GM21360 (cell line): Measurements from ENCODE around the gene PAX5.

Experiments
- ATAC-seq: cut with Tn5 transposase; IDR thresholded peaks from one replicate; pipeline ENCODE4 v1.9.1; 2021; ENCODE audit warnings: mild to moderate bottlenecking, moderate library complexity; ENCODE audit not compliant: unreplicated experiment

The PAX5 gene

GRCh38 chr9:36962691-36963090, 71.4 kb downstream of the PAX5 start:
- ATAC-seq, result no peak

- no peak for ATAC-seq
These were observed 72.3 kb downstream of the PAX5 start for GRCh38 chr9:36961561-36962325.

GRCh38 chr9:36961051-36961450, 73.0 kb downstream of the PAX5 start:
- ATAC-seq, result no peak

GRCh38 chr9:36960575-36960955, 73.5 kb downstream of the PAX5 start:
- no peak for ATAC-seq

GRCh38 chr9:36959681-36960574, 74.1 kb downstream of the PAX5 start:
- ATAC-seq, result no peak

- ATAC-seq, result no peak
These were observed 77.2 kb downstream of the PAX5 start for GRCh38 chr9:36956908-36957307.

- no peak for ATAC-seq
These were observed 83.7 kb downstream of the PAX5 start for GRCh38 chr9:36950389-36950788.

GRCh38 chr9:36949466-36949865, 84.6 kb downstream of the PAX5 start:
- no peak for ATAC-seq

- no peak for ATAC-seq
These were observed 86.0 kb downstream of the PAX5 start for GRCh38 chr9:36948051-36948450.

GRCh38 chr9:36946653-36947052, 87.4 kb downstream of the PAX5 start:
- no peak for ATAC-seq

GRCh38 chr9:36945999-36946398, 88.1 kb downstream of the PAX5 start:
- no peak for ATAC-seq

GRCh38 chr9:36942891-36943290, 91.2 kb downstream of the PAX5 start:
- ATAC-seq, result no peak

- no peak for ATAC-seq
These were observed 92.6 kb downstream of the PAX5 start for GRCh38 chr9:36941441-36941840.

GRCh38 chr9:36940881-36941280, 93.2 kb downstream of the PAX5 start:
- no peak for ATAC-seq

- no peak for ATAC-seq
These were observed 93.6 kb downstream of the PAX5 start for GRCh38 chr9:36940500-36940853.

GRCh38 chr9:36939655-36940499, 94.2 kb downstream of the PAX5 start:
- no peak for ATAC-seq

- no peak for ATAC-seq
These were observed 94.9 kb downstream of the PAX5 start for GRCh38 chr9:36939214-36939613.

- ATAC-seq, result no peak
These were observed 95.5 kb downstream of the PAX5 start for GRCh38 chr9:36938617-36939016.

GRCh38 chr9:36937951-36938350, 96.1 kb downstream of the PAX5 start:
- ATAC-seq, result no peak

GRCh38 chr9:36937346-36937745, 96.7 kb downstream of the PAX5 start:
- no peak for ATAC-seq

- ATAC-seq, result no peak
These were observed 97.6 kb downstream of the PAX5 start for GRCh38 chr9:36936498-36936831.
